ENCODE measurements around the gene ACAA1.
"Not testable (repeated sequence)": the region's sequence is repeated elsewhere in the genome, so short reads cannot be mapped to it uniquely, and the experiment has no call there.

The ACAA1 gene

GRCh38 chr3:38094999-38095398, 41.9 kb downstream of the ACAA1 start:
- no peaks in the 10 kb centered on the region for H3K36me3 ChIP-seq (ENCODE audit: control insufficient read depth in 4 of 4, insufficient read depth in 4 of 4, low read length in 3 of 4)
- DNase-seq, result no peak
- ChIA-PET CTCF (interaction anchor here (1.0 kb wide), 1 partner anchor 12 kb away, joined by 4 read pairs; no protein-coding TSS in a partner anchor), POLR2A (no interaction called here)
- H3K9me3 ChIP-seq (ENCODE audit: control extremely low read depth in 1 of 5, control insufficient read depth in 4 of 5, insufficient read depth in 2 of 5, low read depth in 1 of 5, low read length in 4 of 5), result no peaks in the 10 kb centered on the region
- H3K27me3 ChIP-seq (replicated peaks in 2 of 5; ENCODE audit: control insufficient read depth in 4 of 5, insufficient read depth in 5 of 5, low read length in 4 of 5), result no peaks in the 10 kb centered on the region
- H3K27ac ChIP-seq (ENCODE audit: insufficient read depth in 1 of 2, low read depth in 1 of 2, low read length in 2 of 2, poor library complexity in 1 of 2, severe bottlenecking in 2 of 2), result no peak overlapping the region
- no peaks in the 10 kb centered on the region for H3K4me1 ChIP-seq (ENCODE audit: control extremely low read depth in 1 of 4, control insufficient read depth in 4 of 4, insufficient read depth in 4 of 4, low read length in 3 of 4)
- H3K4me3 ChIP-seq (ENCODE audit: control insufficient read depth in 1 of 7, extremely low read depth in 1 of 7, insufficient read depth in 4 of 7, low read depth in 2 of 7, low read length in 6 of 7), result no peak overlapping the region
- WGBS (ENCODE audit: insufficient coverage), result 96% methylated on average over 2 of the region's 3 CpGs

- Histone ChIP-seq H3K27ac (ENCODE audit: insufficient read depth in 1 of 2, low read depth in 1 of 2, low read length in 2 of 2, poor library complexity in 1 of 2, severe bottlenecking in 2 of 2) (no peak overlapping the region), H3K4me3 (ENCODE audit: control insufficient read depth in 1 of 7, extremely low read depth in 1 of 7, insufficient read depth in 4 of 7, low read depth in 2 of 7, low read length in 6 of 7) (no peak overlapping the region), H3K4me1 (ENCODE audit: control extremely low read depth in 1 of 4, control insufficient read depth in 4 of 4, insufficient read depth in 4 of 4, low read length in 3 of 4) (no peaks in the 10 kb centered on the region), H3K9me3 (ENCODE audit: control extremely low read depth in 1 of 5, control insufficient read depth in 4 of 5, insufficient read depth in 2 of 5, low read depth in 1 of 5, low read length in 4 of 5) (no peaks in the 10 kb centered on the region), H3K36me3 (ENCODE audit: control insufficient read depth in 4 of 4, insufficient read depth in 4 of 4, low read length in 3 of 4) (no peaks in the 10 kb centered on the region), H3K27me3 (replicated peaks in 2 of 5; ENCODE audit: control insufficient read depth in 4 of 5, insufficient read depth in 5 of 5, low read length in 4 of 5) (no peaks in the 10 kb centered on the region)
- no CpG with 5 or more reads among the region's 3 CpGs for whole genome bisulfite sequencing (ENCODE audit: insufficient coverage)
- CTCF ChIA-PET, result no interaction called here
- POLR2A ChIA-PET, result no interaction called here
- no peak for DNase-seq
Observed at GRCh38 chr3:38090453-38090852, 46.5 kb downstream of the ACAA1 start.

DNA sequence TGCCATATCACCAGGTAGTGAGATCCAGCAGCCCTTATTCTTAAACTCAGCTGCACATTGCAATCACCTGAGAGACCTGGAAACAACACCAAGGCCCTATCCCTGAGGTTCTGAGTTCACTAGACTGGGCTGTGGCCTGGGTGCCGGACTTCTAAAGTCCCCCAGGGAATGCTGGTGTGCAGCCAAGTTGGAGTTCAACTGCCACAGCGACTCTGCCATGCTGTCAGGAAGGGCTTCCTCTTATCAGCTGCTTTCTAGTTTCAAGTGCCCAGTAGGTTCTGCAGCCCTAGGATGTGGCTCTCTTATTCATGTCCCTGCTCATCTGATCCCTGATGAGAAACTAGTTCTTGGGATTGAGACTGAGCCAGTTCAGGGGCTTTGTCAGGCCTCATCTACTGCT, 47.8 kb downstream of the ACAA1 start:
- no peak for DNase-seq
- CTCF ChIA-PET, result no interaction called here
- POLR2A ChIA-PET, result no interaction called here

GRCh38 chr3:38088126-38089078, 48.5 kb downstream of the ACAA1 start:
- Histone ChIP-seq H3K27me3 (replicated peaks in 2 of 5; ENCODE audit: control insufficient read depth in 4 of 5, insufficient read depth in 5 of 5, low read length in 4 of 5) (no peaks in the 10 kb centered on the region), H3K36me3 (ENCODE audit: control insufficient read depth in 4 of 4, insufficient read depth in 4 of 4, low read length in 3 of 4) (no peaks in the 10 kb centered on the region), H3K27ac (ENCODE audit: insufficient read depth in 1 of 2, low read depth in 1 of 2, low read length in 2 of 2, poor library complexity in 1 of 2, severe bottlenecking in 2 of 2) (no peak overlapping the region), H3K9me3 (ENCODE audit: control extremely low read depth in 1 of 5, control insufficient read depth in 4 of 5, insufficient read depth in 2 of 5, low read depth in 1 of 5, low read length in 4 of 5) (peaks cover 0 to 6% (median 0%) of the 10 kb centered on the region in 5 experiments), H3K4me3 (ENCODE audit: control insufficient read depth in 1 of 7, extremely low read depth in 1 of 7, insufficient read depth in 4 of 7, low read depth in 2 of 7, low read length in 6 of 7) (no peak overlapping the region), H3K4me1 (ENCODE audit: control extremely low read depth in 1 of 4, control insufficient read depth in 4 of 4, insufficient read depth in 4 of 4, low read length in 3 of 4) (no peaks in the 10 kb centered on the region)
- POLR2A ChIA-PET, result no interaction called here
- 96% methylated on average over 10 of the region's 11 CpGs for WGBS (ENCODE audit: insufficient coverage)
- CTCF ChIA-PET, result no interaction called here
- DNase-seq, result no peak

More for the DNA sequence above, 47.8 kb downstream of the ACAA1 start:
- Histone ChIP-seq H3K9me3 (ENCODE audit: control extremely low read depth in 1 of 5, control insufficient read depth in 4 of 5, insufficient read depth in 2 of 5, low read depth in 1 of 5, low read length in 4 of 5) (peaks cover 0 to 3% (median 0%) of the 10 kb centered on the region in 5 experiments), H3K36me3 (ENCODE audit: control insufficient read depth in 4 of 4, insufficient read depth in 4 of 4, low read length in 3 of 4) (no peaks in the 10 kb centered on the region), H3K4me1 (ENCODE audit: control extremely low read depth in 1 of 4, control insufficient read depth in 4 of 4, insufficient read depth in 4 of 4, low read length in 3 of 4) (no peaks in the 10 kb centered on the region), H3K27ac (ENCODE audit: insufficient read depth in 1 of 2, low read depth in 1 of 2, low read length in 2 of 2, poor library complexity in 1 of 2, severe bottlenecking in 2 of 2) (no peak overlapping the region), H3K27me3 (replicated peaks in 2 of 5; ENCODE audit: control insufficient read depth in 4 of 5, insufficient read depth in 5 of 5, low read length in 4 of 5) (no peaks in the 10 kb centered on the region), H3K4me3 (ENCODE audit: control insufficient read depth in 1 of 7, extremely low read depth in 1 of 7, insufficient read depth in 4 of 7, low read depth in 2 of 7, low read length in 6 of 7) (no peak overlapping the region)
- 63% methylated on average over 2 of the region's 2 CpGs for WGBS (ENCODE audit: insufficient coverage)

DNA sequence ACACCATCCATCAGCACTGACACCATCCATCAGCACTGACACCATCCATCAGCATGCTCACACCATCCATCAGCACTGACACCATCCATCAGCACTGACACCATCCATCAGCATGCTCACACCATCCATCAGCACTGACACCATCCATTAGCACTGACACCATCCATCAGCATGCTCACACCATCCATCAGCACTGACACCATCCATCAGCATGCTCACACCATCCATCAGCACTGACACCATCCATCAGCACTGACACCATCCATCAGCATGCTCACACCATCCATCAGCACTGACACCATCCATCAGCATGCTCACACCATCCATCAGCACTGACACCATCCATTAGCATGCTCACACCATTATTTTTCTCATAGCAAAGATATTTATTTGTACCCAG, 49.6 kb downstream of the ACAA1 start:
- H3K27ac ChIP-seq (ENCODE audit: insufficient read depth in 1 of 2, low read depth in 1 of 2, low read length in 2 of 2, poor library complexity in 1 of 2, severe bottlenecking in 2 of 2); CTCF ChIA-PET; DNase-seq; H3K36me3 ChIP-seq (ENCODE audit: control insufficient read depth in 4 of 4, insufficient read depth in 4 of 4, low read length in 3 of 4); H3K4me3 ChIP-seq (ENCODE audit: control insufficient read depth in 1 of 7, extremely low read depth in 1 of 7, insufficient read depth in 4 of 7, low read depth in 2 of 7, low read length in 6 of 7); H3K4me1 ChIP-seq (ENCODE audit: control extremely low read depth in 1 of 4, control insufficient read depth in 4 of 4, insufficient read depth in 4 of 4, low read length in 3 of 4); H3K9me3 ChIP-seq (ENCODE audit: control extremely low read depth in 1 of 5, control insufficient read depth in 4 of 5, insufficient read depth in 2 of 5, low read depth in 1 of 5, low read length in 4 of 5); POLR2A ChIA-PET; H3K27me3 ChIP-seq (replicated peaks in 2 of 5; ENCODE audit: control insufficient read depth in 4 of 5, insufficient read depth in 5 of 5, low read length in 4 of 5): not testable (repeated sequence)

DNA sequence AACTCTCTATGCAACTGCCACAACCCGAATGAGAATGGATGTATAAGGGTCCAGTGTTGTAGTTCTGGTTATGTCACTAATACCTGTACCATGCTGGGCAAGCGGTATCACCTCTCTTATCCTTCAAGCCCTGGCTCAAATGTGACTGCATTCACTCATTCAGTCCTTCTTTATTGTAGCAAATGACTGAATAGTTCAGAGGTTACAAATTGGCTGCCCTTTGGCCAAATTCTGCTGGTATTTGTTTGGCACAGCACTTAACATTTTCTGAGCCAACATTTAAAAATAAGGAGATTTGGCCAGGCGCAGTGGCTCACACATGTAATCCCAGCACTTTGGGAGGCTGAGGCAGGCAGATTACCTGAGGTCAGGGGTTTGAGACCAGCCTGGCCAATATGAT, 50.4 kb downstream of the ACAA1 start:
- CTCF ChIA-PET, result no interaction called here
- no peaks in the 10 kb centered on the region for H3K27me3 ChIP-seq (replicated peaks in 2 of 5; ENCODE audit: control insufficient read depth in 4 of 5, insufficient read depth in 5 of 5, low read length in 4 of 5)
- H3K27ac ChIP-seq (ENCODE audit: insufficient read depth in 1 of 2, low read depth in 1 of 2, low read length in 2 of 2, poor library complexity in 1 of 2, severe bottlenecking in 2 of 2), result no peak overlapping the region
- no peak overlapping the region for H3K4me3 ChIP-seq (ENCODE audit: control insufficient read depth in 1 of 7, extremely low read depth in 1 of 7, insufficient read depth in 4 of 7, low read depth in 2 of 7, low read length in 6 of 7)
- H3K4me1 ChIP-seq (ENCODE audit: control extremely low read depth in 1 of 4, control insufficient read depth in 4 of 4, insufficient read depth in 4 of 4, low read length in 3 of 4), result no peaks in the 10 kb centered on the region
- H3K9me3 ChIP-seq (ENCODE audit: control extremely low read depth in 1 of 5, control insufficient read depth in 4 of 5, insufficient read depth in 2 of 5, low read depth in 1 of 5, low read length in 4 of 5), result peaks cover 0 to 6% (median 0%) of the 10 kb centered on the region in 5 experiments
- POLR2A ChIA-PET, result no interaction called here
- no peaks in the 10 kb centered on the region for H3K36me3 ChIP-seq (ENCODE audit: control insufficient read depth in 4 of 4, insufficient read depth in 4 of 4, low read length in 3 of 4)
- 96% methylated on average over 3 of the region's 3 CpGs for WGBS (ENCODE audit: insufficient coverage)
- no peak for DNase-seq

GRCh38 chr3:38085943-38086324, 51.0 kb downstream of the ACAA1 start:
- H3K27ac ChIP-seq (ENCODE audit: insufficient read depth in 1 of 2, low read depth in 1 of 2, low read length in 2 of 2, poor library complexity in 1 of 2, severe bottlenecking in 2 of 2), result no peak overlapping the region
- ChIA-PET CTCF (no interaction called here), POLR2A (no interaction called here)
- H3K4me1 ChIP-seq (ENCODE audit: control extremely low read depth in 1 of 4, control insufficient read depth in 4 of 4, insufficient read depth in 4 of 4, low read length in 3 of 4), result no peaks in the 10 kb centered on the region
- peak in 1 of 3 donors; percentile 25 for DNase-seq
- no peaks in the 10 kb centered on the region for H3K27me3 ChIP-seq (replicated peaks in 2 of 5; ENCODE audit: control insufficient read depth in 4 of 5, insufficient read depth in 5 of 5, low read length in 4 of 5)
- H3K4me3 ChIP-seq (ENCODE audit: control insufficient read depth in 1 of 7, extremely low read depth in 1 of 7, insufficient read depth in 4 of 7, low read depth in 2 of 7, low read length in 6 of 7), result no peak overlapping the region
- WGBS (ENCODE audit: insufficient coverage), result no CpG with 5 or more reads among the region's 1 CpG
- H3K9me3 ChIP-seq (ENCODE audit: control extremely low read depth in 1 of 5, control insufficient read depth in 4 of 5, insufficient read depth in 2 of 5, low read depth in 1 of 5, low read length in 4 of 5), result peaks cover 0 to 6% (median 0%) of the 10 kb centered on the region in 5 experiments
- no peaks in the 10 kb centered on the region for H3K36me3 ChIP-seq (ENCODE audit: control insufficient read depth in 4 of 4, insufficient read depth in 4 of 4, low read length in 3 of 4)

Data from common myeloid progenitor, CD34-positive (primary cell).